Epithelial cell of esophagus (primary cell): Measurements from ENCODE around the gene TMEM92.

Experiments
- DNase-seq: peaks from one replicate; pipeline ENCODE4 v3.0.0; 2010; ENCODE audit warnings: low read depth
- H3K4me3 ChIP-seq: 2 replicates; pipeline ENCODE4 v1.5.1; 2011; ENCODE audit warnings: mild to moderate bottlenecking, low read length, control low read depth
- TF ChIP-seq, protein P1 (sequence below): IDR thresholded peaks from 2 replicates; pipeline ENCODE4 v1.5.1; 2011; ENCODE audit warnings: low read depth, mild to moderate bottlenecking, low read length, control low read depth, inconsistent platforms; ENCODE audit not compliant: insufficient read depth; ENCODE audit errors: missing control alignments

TMEM92 gene

DNA sequence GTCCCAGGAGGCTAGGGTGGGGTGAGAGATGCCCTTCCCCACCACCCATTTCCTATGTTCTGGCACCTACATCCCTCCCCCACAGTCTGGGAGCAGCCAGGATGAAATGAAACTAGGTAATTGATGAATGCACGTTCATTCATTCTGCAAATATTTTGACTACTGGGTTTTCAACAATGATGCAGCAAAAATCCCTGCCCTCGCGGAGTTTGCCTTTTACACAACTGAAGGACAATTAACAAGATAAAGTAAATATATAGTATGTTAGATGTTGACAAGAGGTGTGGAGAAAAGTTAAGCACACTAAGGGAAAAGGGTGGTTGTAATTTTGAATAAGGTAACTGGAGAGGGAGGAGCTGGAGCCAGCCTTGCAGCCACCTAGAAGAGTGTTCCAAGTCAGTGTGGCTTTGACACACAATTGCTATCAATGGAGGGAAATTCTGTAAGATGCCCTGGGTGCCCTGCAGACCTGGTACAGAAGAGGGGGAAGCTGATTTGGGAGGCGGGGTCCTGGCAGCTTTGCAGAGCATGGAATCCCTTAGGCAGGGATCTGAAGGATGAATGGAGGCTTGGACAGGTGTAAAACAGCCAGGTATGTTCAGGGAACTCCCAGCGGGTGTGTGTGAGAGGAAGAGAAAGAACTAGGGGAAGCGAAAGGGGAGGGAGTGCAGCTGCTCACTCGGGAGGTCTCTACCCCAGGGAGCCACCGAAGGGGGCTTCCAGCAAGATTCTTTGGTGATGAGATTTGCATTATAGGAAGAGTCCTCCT is 2.5 kb downstream of the TMEM92 start:
- TF ChIP-seq, protein P1, sequence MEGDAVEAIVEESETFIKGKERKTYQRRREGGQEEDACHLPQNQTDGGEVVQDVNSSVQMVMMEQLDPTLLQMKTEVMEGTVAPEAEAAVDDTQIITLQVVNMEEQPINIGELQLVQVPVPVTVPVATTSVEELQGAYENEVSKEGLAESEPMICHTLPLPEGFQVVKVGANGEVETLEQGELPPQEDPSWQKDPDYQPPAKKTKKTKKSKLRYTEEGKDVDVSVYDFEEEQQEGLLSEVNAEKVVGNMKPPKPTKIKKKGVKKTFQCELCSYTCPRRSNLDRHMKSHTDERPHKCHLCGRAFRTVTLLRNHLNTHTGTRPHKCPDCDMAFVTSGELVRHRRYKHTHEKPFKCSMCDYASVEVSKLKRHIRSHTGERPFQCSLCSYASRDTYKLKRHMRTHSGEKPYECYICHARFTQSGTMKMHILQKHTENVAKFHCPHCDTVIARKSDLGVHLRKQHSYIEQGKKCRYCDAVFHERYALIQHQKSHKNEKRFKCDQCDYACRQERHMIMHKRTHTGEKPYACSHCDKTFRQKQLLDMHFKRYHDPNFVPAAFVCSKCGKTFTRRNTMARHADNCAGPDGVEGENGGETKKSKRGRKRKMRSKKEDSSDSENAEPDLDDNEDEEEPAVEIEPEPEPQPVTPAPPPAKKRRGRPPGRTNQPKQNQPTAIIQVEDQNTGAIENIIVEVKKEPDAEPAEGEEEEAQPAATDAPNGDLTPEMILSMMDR: no peak
- H3K4me3 ChIP-seq: no peak overlapping the region
- DNase-seq: no peak

DNA sequence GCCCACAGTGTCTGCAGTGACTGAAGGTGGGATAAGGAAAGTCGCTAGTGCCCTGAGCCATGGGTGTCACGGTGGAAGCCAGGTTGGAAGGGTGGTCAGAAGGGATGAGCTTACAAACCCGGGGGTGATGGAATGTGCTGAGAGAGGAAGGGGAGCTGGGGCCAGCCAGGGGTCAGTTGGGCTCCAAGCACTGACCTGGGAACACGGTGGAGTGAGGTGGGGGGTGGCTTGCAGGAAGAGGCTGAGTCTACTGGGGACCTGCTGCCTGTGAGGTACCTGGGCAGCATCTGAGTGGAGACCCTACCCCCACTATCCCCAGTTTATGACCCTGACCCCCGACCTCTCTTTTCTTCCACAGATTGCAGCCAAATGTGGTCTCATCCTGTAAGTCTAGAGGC is 3.1 kb downstream of the TMEM92 start:
- TF ChIP-seq, protein P1: no peak
- no peak overlapping the region for H3K4me3 ChIP-seq
- no peak for DNase-seq

DNA sequence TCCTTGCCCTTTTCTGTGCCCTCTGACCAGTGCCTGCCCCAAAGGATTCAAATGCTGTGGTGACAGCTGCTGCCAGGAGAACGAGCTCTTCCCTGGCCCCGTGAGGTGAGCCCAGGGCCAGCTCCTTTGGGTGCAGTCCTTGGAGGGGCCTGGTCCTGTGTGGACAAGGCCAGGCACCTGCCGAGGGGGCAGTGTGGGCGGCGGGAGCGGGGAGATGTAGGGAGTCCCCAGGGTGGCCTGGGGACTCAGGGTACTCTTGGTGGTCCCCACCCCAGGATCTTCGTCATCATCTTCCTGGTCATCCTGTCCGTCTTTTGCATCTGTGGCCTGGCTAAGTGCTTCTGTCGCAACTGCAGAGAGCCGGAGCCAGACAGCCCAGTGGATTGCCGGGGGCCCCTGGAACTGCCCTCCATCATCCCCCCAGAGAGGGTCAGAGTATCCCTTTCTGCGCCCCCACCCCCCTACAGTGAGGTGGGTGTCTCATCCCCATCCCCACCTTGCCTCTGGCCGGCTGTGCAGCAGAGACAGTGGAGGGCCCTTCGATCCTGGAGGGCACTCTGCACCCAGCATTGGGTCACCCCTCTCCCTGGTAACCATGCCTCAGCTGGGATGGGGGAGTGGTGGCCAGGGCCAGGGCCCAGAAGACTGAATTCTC is 4.4 kb downstream of the TMEM92 start:
- DNase-seq: no peak
- TF ChIP-seq, protein P1: no peak
- H3K4me3 ChIP-seq: no peak overlapping the region

DNA sequence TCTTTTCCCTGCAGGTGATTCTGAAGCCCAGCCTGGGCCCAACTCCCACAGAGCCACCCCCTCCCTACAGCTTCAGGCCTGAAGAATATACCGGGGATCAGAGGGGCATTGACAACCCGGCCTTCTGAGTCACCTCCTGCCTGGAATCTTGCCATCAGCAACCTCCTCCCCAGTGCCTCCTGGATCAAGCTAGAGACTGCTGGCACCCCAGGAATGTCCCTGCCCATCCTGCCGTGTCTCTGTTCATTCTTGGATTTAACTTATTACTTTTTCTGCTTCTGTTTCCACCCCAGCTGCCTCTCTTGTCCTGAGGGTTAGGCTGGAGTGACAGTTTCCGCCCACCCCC is 4.9 kb downstream of the TMEM92 start:
- H3K4me3 ChIP-seq: no peak overlapping the region
- TF ChIP-seq, protein P1: no peak
- DNase-seq: peak; percentile 55

DNA sequence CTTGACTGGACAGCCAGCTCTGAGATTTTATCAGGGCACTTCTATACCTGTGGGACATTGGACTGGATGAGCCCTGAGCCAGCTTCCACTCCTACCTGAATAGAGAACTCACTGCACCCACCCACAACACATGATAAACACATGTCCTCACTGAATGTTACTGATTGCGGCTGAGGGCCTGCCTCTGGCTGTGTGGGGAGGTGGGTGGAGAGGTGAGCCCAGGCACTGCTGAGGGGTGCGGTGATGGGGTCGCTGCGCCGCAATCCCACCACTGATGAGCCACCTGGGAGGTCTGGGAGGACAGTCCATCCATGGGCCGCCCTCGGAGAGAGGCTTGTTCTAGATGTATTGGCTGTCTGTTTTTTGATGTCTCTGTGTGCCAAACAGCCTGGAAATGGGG is 5.4 kb downstream of the TMEM92 start:
- no peak for DNase-seq
- TF ChIP-seq, protein P1: no peak
- H3K4me3 ChIP-seq: no peak overlapping the region

DNA sequence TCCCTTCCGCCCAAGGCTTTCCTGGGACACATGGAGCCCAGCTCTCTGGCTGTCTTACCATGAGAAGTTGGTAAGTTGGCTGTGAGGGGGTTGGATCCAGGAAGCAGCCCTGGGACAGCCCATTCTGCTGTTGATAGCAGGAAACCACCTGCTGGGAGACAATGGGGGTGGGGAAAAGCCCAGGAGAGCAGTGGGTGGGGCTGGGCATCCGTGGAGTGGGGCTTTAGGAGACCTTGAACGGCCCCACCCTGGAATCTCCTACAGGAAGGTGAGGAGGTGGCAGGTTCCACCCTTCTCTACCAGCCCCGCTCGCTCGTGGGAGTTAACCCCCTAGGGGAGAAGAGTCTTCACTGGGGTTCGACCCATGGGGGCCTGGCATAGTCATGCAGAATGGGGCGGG is 5.8 kb downstream of the TMEM92 start:
- TF ChIP-seq, protein P1: no peak
- H3K4me3 ChIP-seq: no peak overlapping the region
- DNase-seq: no peak

DNA sequence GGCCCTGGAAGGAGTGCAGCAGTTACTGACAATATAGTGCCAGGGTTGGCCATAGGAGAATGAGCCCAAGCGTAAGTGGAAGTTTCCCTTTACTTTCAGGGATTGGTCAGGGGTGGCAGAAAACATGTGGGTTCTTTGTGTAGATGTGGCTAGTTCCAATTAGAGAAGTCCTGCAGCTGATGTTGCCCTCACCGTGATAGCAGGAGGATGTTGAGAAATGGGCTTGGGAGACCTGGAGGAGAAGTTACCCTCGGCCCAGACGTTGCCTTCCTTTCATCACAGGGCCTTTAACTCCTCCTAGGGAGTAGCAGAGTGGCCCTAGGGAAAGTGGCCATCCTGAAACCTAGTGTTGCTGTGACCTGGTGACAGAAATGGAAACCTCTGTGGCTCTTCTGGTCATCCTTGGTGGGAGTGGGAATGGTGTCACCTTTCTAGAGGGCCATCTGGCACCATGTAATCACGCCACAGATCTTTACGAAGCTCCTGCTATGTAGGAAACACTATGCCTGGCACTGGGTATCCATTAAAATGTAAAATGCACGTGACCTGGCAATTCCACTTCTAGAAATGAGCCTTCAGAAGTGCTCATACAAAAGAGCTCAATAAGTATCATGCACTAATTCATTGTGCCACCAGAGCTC is 6.7 kb downstream of the TMEM92 start:
- TF ChIP-seq, protein P1: no peak
- no peak for DNase-seq
- no peak overlapping the region for H3K4me3 ChIP-seq
